Measurements from ENCODE around the gene PRELID1. TPM values are rescaled to one million over a fixed set of nuclear protein-coding genes. Genes with fewer than 3 reads are reported as not detected.

PRELID1 gene
- polyA plus RNA-seq, 2 of the 4 experiments (the other 2 are of a cell fraction), result 218 to 250 TPM

DNA sequence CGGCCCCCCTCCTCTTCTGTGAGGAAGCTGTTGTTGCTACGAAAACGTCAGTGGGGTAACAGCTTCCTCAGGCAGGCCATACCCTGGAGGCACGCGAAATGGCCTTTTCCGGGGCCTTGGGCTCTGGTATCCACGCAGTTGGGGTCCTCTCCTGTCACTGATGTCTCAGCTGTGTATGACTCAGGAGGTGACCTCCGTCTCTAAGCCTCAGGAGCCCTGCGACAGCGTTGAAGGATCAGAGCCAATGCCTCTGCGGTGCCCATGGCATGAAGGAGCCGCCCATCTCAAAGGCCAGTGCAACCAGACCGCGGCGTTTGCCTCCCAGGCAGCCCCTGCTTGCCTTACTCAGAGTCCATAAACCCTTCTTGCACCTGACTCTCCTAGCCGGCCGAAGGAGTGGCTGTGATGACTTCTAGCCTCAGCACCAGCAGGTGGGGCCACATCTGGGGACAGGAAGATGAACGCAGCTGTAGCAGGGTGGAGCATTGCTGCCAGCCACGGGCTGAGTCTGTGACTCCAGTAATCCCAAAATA is 9.1 kb downstream of the PRELID1 start (continued):
- no peak for TF ChIP-seq E2F6 (IDR thresholded peaks at IDR 0.05; ENCODE audit: borderline replicate concordance, low read depth)
- no peak for TF ChIP-seq ZFP36 (IDR thresholded peaks at IDR 0.05; ENCODE audit: borderline replicate concordance, partially characterized antibody)

DNA sequence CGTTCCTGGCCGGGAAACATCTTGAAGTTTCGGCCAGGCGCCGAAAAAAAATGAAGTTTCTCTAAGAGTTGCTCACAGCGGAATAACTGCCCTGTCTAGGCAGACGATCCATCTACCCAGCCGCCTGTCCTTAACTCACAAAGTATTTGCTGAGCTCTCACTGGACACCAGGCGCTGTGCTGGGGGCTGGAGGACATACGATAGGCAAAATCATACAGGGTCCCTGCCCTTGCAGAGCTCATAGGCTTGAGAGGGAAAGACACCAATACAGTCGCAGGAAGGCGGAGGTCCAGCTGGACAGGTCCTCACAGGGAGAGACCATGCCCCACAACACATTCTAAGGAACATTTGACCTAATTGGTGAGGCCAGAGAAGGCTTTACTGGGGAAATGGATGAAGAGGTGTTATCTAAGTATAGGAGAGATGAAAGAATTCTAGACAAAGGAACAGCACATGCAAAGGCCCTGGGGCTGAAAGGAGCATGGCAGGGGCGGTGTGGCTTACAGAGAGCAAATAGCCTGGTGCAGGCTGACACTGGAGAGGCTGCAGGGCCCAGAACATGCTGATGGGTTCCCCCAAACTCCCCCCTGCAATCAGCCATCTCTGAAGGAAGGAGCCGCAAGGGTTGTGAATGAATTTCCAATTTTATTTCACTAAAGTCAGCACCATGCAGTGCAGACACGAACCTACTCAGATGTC is 10.1 kb downstream of the PRELID1 start:
- H3K4me2 ChIP-seq, result peak overlapping the region; percentile 99; the same call in 2 of the 3 replicates
- no peak overlapping the region for H3K4me3 ChIP-seq
- 97% methylated on average over 15 of the region's 15 CpGs for WGBS (ENCODE audit: missing lambda C conversion rate)
- peaks cover 19% of the 10 kb centered on the region; the same call in 2 of the 3 replicates for H3K4me1 ChIP-seq
- H3K9me3 ChIP-seq, result no peaks in the 10 kb centered on the region
- TF ChIP-seq SREBF2 (IDR thresholded peaks at IDR 0.05), result no peak
- TF ChIP-seq RNF2 (IDR thresholded peaks at IDR 0.05; ENCODE audit: borderline replicate concordance, low read depth), result no peak
- no peak for TF ChIP-seq EHF (CRISPR knock-in tag; IDR thresholded peaks at IDR 0.05)
- H3K27ac ChIP-seq, result no peak overlapping the region
- FAIRE-seq (no peak), DNase-seq (ENCODE audit: low read depth in 1 of 2, low spot score in 1 of 2) (no peak), ATAC-seq (no peak)
- ChIA-PET CTCF (interaction anchor here (1.0 to 3.5 kb wide), 7 partner anchors 10 to 200 kb away, joined by 3 to 18 read pairs (median 4); no protein-coding TSS in a partner anchor), POLR2A (no interaction called here)

DNA sequence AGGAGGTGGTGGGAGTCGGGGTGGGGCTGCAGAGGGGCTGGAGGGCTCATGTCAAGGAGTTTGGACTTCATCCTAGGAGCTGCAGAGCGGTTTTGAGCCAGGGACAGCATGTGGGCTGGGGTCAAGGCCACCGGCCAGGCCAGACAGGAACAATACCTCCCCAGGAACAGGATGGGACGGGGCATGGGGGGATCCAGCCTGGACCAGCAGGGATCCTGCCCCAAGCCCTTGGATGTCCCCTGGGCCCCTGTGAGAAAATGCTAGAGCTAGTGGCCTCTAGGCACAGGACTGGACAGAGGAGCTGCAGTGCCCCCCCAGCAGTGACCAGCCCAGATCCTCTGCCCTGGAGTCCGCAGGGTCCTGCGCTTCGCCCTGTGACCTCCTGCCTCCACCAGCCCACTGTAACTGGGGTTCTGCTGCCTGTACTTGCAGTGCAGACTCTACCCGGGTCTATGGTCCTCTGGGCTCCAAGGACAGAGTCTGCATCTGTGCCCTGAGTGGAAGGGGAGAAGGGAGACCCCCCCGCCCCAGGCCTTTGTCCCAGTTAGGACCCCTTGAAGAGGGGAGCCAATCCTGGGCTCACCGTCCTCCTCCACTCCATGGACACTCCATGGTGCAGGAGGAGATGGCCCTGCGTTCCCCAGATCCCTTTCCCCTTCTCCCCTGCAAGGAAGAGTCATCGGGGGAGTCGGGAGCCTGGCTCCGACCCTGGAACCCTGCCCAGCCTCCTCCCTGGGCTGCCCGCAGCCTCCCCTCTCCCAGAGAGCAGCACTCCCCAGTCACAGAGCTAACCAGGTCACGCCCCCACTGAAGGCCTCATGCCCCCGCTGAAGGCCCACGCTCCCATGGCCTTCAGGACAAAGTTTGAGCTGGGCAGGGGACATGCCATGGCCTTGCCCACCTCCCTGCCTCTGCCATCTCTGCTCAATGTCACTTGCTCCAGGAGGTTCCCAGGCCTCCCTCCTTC is 11.1 kb downstream of the PRELID1 start:
- no peak overlapping the region for H3K4me3 ChIP-seq
- POLR2A ChIA-PET, result no interaction called here
- TF ChIP-seq NPAS2 (CRISPR knock-in tag; IDR thresholded peaks at IDR 0.05; ENCODE audit: borderline replicate concordance) (no peak), MAFK (IDR thresholded peaks at IDR 0.05; ENCODE audit: partially characterized antibody) (no peak), CTCF (IDR thresholded peaks at IDR 0.05) (no peak), FOSB (CRISPR knock-in tag; IDR thresholded peaks at IDR 0.05) (no peak), MAZ (IDR thresholded peaks at IDR 0.05; ENCODE audit: borderline replicate concordance, low read depth, low read length) (no peak), RAD21 (conservative IDR thresholded peaks at IDR 0.05 in 1 of 2, IDR thresholded peaks at IDR 0.05 in 1 of 2) (no peak), PHF8 (IDR thresholded peaks at IDR 0.05; ENCODE audit: borderline replicate concordance, low read depth) (no peak), CBX2 (IDR thresholded peaks at IDR 0.05; ENCODE audit: borderline replicate concordance, low read depth) (no peak)
- TF ChIP-seq, protein P1, sequence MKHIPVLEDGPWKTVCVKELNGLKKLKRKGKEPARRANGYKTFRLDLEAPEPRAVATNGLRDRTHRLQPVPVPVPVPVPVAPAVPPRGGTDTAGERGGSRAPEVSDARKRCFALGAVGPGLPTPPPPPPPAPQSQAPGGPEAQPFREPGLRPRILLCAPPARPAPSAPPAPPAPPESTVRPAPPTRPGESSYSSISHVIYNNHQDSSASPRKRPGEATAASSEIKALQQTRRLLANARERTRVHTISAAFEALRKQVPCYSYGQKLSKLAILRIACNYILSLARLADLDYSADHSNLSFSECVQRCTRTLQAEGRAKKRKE (CRISPR knock-in tag; IDR thresholded peaks at IDR 0.05; ENCODE audit: low read depth), result no peak
- TF ChIP-seq, protein P2, sequence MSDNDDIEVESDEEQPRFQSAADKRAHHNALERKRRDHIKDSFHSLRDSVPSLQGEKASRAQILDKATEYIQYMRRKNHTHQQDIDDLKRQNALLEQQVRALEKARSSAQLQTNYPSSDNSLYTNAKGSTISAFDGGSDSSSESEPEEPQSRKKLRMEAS (IDR thresholded peaks at IDR 0.05), result no peak
- TF ChIP-seq, protein P3, sequence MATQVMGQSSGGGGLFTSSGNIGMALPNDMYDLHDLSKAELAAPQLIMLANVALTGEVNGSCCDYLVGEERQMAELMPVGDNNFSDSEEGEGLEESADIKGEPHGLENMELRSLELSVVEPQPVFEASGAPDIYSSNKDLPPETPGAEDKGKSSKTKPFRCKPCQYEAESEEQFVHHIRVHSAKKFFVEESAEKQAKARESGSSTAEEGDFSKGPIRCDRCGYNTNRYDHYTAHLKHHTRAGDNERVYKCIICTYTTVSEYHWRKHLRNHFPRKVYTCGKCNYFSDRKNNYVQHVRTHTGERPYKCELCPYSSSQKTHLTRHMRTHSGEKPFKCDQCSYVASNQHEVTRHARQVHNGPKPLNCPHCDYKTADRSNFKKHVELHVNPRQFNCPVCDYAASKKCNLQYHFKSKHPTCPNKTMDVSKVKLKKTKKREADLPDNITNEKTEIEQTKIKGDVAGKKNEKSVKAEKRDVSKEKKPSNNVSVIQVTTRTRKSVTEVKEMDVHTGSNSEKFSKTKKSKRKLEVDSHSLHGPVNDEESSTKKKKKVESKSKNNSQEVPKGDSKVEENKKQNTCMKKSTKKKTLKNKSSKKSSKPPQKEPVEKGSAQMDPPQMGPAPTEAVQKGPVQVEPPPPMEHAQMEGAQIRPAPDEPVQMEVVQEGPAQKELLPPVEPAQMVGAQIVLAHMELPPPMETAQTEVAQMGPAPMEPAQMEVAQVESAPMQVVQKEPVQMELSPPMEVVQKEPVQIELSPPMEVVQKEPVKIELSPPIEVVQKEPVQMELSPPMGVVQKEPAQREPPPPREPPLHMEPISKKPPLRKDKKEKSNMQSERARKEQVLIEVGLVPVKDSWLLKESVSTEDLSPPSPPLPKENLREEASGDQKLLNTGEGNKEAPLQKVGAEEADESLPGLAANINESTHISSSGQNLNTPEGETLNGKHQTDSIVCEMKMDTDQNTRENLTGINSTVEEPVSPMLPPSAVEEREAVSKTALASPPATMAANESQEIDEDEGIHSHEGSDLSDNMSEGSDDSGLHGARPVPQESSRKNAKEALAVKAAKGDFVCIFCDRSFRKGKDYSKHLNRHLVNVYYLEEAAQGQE (IDR thresholded peaks at IDR 0.05), result no peak
- TF ChIP-seq, protein P4, sequence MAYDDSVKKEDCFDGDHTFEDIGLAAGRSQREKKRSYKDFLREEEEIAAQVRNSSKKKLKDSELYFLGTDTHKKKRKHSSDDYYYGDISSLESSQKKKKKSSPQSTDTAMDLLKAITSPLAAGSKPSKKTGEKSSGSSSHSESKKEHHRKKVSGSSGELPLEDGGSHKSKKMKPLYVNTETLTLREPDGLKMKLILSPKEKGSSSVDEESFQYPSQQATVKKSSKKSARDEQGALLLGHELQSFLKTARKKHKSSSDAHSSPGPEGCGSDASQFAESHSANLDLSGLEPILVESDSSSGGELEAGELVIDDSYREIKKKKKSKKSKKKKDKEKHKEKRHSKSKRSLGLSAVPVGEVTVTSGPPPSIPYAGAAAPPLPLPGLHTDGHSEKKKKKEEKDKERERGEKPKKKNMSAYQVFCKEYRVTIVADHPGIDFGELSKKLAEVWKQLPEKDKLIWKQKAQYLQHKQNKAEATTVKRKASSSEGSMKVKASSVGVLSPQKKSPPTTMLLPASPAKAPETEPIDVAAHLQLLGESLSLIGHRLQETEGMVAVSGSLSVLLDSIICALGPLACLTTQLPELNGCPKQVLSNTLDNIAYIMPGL (CRISPR knock-in tag; IDR thresholded peaks at IDR 0.05; ENCODE audit: borderline replicate concordance), result no peak

More for the DNA sequence above, 11.1 kb downstream of the PRELID1 start:
- ATAC-seq, result no peak
- no peak for FAIRE-seq
- DNase-seq (ENCODE audit: low read depth in 1 of 2, low spot score in 1 of 2), result no peak
- Histone ChIP-seq H3K27ac (no peak overlapping the region), H3K9me3 (no peaks in the 10 kb centered on the region), H3K4me1 (peaks cover 19% of the 10 kb centered on the region; the same call in 2 of the 3 replicates), H3K4me2 (no peak overlapping the region)
- WGBS (ENCODE audit: missing lambda C conversion rate), result 91% methylated on average over 12 of the region's 18 CpGs
- CTCF ChIA-PET, result interaction anchor here (1.2 to 8.2 kb wide), 9 partner anchors 17 to 202 kb away, joined by 3 to 111 read pairs (median 18); no protein-coding TSS in a partner anchor

All from A549 (cell line).